ENCODE data around the gene SULT6B1.
A peak's percentile ranks its signal among the peaks of the same experiment; 100 is the strongest.

SULT6B1 gene

GRCh38 chr2:37190290-37190689, 1.8 kb upstream of the SULT6B1 start:
- no peak for TF ChIP-seq Cebpa-rat (IDR thresholded peaks at IDR 0.05)
- H3K27ac ChIP-seq: no peak overlapping the region
- H3K9me3 ChIP-seq (replicated peaks in 1 of 11): peaks cover 0 to 5% (median under 1%) of the 10 kb centered on the region in 11 experiments; a peak in 6 of 22 replicates
- no peaks in the 10 kb centered on the region for H3K27me3 ChIP-seq
- H3K9ac ChIP-seq: no peak overlapping the region
- H4K20me1 ChIP-seq: no peaks in the 10 kb centered on the region
- no peak overlapping the region for H3K4me2 ChIP-seq
- no peaks in the 10 kb centered on the region for H3K36me3 ChIP-seq
- H3K4me1 ChIP-seq: no peaks in the 10 kb centered on the region
- no peak overlapping the region for H3K4me3 ChIP-seq

GRCh38 chr2:37189452-37190153, 1.1 kb upstream of the SULT6B1 start:
- TF ChIP-seq Cebpa-rat (IDR thresholded peaks at IDR 0.05): no peak
- no peak overlapping the region for H3K9ac ChIP-seq
- H4K20me1 ChIP-seq: no peaks in the 10 kb centered on the region
- H3K36me3 ChIP-seq: no peaks in the 10 kb centered on the region
- H3K27ac ChIP-seq: no peak overlapping the region
- H3K27me3 ChIP-seq: no peaks in the 10 kb centered on the region
- H3K9me3 ChIP-seq (replicated peaks in 1 of 11): no peaks in the 10 kb centered on the region
- H3K4me2 ChIP-seq: no peak overlapping the region
- no peak overlapping the region for H3K4me3 ChIP-seq
- H3K4me1 ChIP-seq: no peaks in the 10 kb centered on the region

- no peak for TF ChIP-seq Cebpa-rat (IDR thresholded peaks at IDR 0.05)
- no peak overlapping the region for H3K9ac ChIP-seq
- no peak overlapping the region for H3K27ac ChIP-seq
- no peak overlapping the region for H3K4me3 ChIP-seq
- no peak overlapping the region for H3K4me2 ChIP-seq
- no peaks in the 10 kb centered on the region for H3K27me3 ChIP-seq
- H3K9me3 ChIP-seq (replicated peaks in 1 of 11): no peaks in the 10 kb centered on the region
- H3K36me3 ChIP-seq: no peaks in the 10 kb centered on the region
- H3K4me1 ChIP-seq: no peaks in the 10 kb centered on the region
- no peaks in the 10 kb centered on the region for H4K20me1 ChIP-seq
Measured at GRCh38 chr2:37181726-37182684, 6.5 kb downstream of the SULT6B1 start.

GRCh38 chr2:37180640-37181039, 7.8 kb downstream of the SULT6B1 start:
- no peaks in the 10 kb centered on the region for H3K4me1 ChIP-seq
- H3K9ac ChIP-seq: no peak overlapping the region
- no peak overlapping the region for H3K4me3 ChIP-seq
- no peak overlapping the region for H3K4me2 ChIP-seq
- TF ChIP-seq Cebpa-rat (IDR thresholded peaks at IDR 0.05): no peak
- H3K36me3 ChIP-seq: no peaks in the 10 kb centered on the region
- H4K20me1 ChIP-seq: no peaks in the 10 kb centered on the region
- no peak overlapping the region for H3K27ac ChIP-seq
- no peaks in the 10 kb centered on the region for H3K9me3 ChIP-seq (replicated peaks in 1 of 11)
- H3K27me3 ChIP-seq: no peaks in the 10 kb centered on the region

GRCh38 chr2:37180006-37180639, 8.3 kb downstream of the SULT6B1 start:
- Histone ChIP-seq H3K4me2 (no peak overlapping the region), H4K20me1 (no peaks in the 10 kb centered on the region), H3K27ac (no peak overlapping the region), H3K27me3 (no peaks in the 10 kb centered on the region), H3K9me3 (replicated peaks in 1 of 11) (no peaks in the 10 kb centered on the region), H3K9ac (no peak overlapping the region), H3K4me1 (no peaks in the 10 kb centered on the region), H3K36me3 (no peaks in the 10 kb centered on the region), H3K4me3 (no peak overlapping the region)
- no peak for TF ChIP-seq Cebpa-rat (IDR thresholded peaks at IDR 0.05)

- no peaks in the 10 kb centered on the region for H3K36me3 ChIP-seq
- no peak for TF ChIP-seq Cebpa-rat (IDR thresholded peaks at IDR 0.05)
- no peak overlapping the region for H3K27ac ChIP-seq
- H3K4me3 ChIP-seq: no peak overlapping the region
- H3K9ac ChIP-seq: no peak overlapping the region
- H4K20me1 ChIP-seq: no peaks in the 10 kb centered on the region
- H3K4me2 ChIP-seq: no peak overlapping the region
- H3K4me1 ChIP-seq: no peaks in the 10 kb centered on the region
- H3K27me3 ChIP-seq: no peaks in the 10 kb centered on the region
- no peaks in the 10 kb centered on the region for H3K9me3 ChIP-seq (replicated peaks in 1 of 11)
Measured at GRCh38 chr2:37173741-37174140, 14.7 kb downstream of the SULT6B1 start.

GRCh38 chr2:37171624-37171950, 16.9 kb downstream of the SULT6B1 start:
- H4K20me1 ChIP-seq: no peaks in the 10 kb centered on the region
- no peak overlapping the region for H3K4me3 ChIP-seq
- H3K27me3 ChIP-seq: no peaks in the 10 kb centered on the region
- H3K4me1 ChIP-seq: peaks cover 0 to 11% (median 6%) of the 10 kb centered on the region in 10 experiments; a peak in 15 of 20 replicates
- no peak overlapping the region for H3K9ac ChIP-seq
- peaks cover 0 to 4% (median 0%) of the 10 kb centered on the region in 11 experiments; a peak in 1 of 22 replicates for H3K9me3 ChIP-seq (replicated peaks in 1 of 11)
- H3K4me2 ChIP-seq: no peak overlapping the region
- H3K27ac ChIP-seq: no peak overlapping the region
- TF ChIP-seq Cebpa-rat (IDR thresholded peaks at IDR 0.05): no peak
- no peaks in the 10 kb centered on the region for H3K36me3 ChIP-seq

GRCh38 chr2:37168217-37168981, 20.1 kb downstream of the SULT6B1 start:
- peak overlapping the region in 8 of 11 experiments; percentile 9 to 65 (median 24); a peak in 14 of 22 replicates for H3K4me2 ChIP-seq
- H4K20me1 ChIP-seq: no peaks in the 10 kb centered on the region
- TF ChIP-seq Cebpa-rat (IDR thresholded peaks at IDR 0.05): peak in 8 of 11 experiments; percentile 27 to 77 (median 60); a peak in 10 of 22 replicates
- peaks cover 25 to 29% (median 27%) of the 10 kb centered on the region in 11 experiments for H3K9me3 ChIP-seq (replicated peaks in 1 of 11)
- H3K4me3 ChIP-seq: no peak overlapping the region
- H3K9ac ChIP-seq: peak overlapping the region in 1 of 11 experiments; percentile 5; a peak in 1 of 22 replicates
- H3K27ac ChIP-seq: peak overlapping the region in 5 of 11 experiments; percentile 8 to 36 (median 24); a peak in 3 of 22 replicates
- H3K4me1 ChIP-seq: peaks cover 0 to 11% (median 6%) of the 10 kb centered on the region in 10 experiments; a peak in 15 of 20 replicates
- no peaks in the 10 kb centered on the region for H3K36me3 ChIP-seq
- H3K27me3 ChIP-seq: no peaks in the 10 kb centered on the region

All from BLaER1 treated with 17β-estradiol and CSF1 and Interleukin-3, amounts not matched to agents 10 nM and 100 nM (cell line).